Peyer's patch (tissue), 4 donors: ENCODE results near the gene FAM234B.

Source experiments
- POLR2A ChIP-seq, 2 donors: fragments of 450-650 bp; IDR thresholded peaks; one replicate each; pipeline ENCODE4 v1.5.1; 2017; ENCODE audit warnings: antibody characterized with exemption in 2 of 2, mild to moderate bottlenecking in 2 of 2, moderate library complexity in 2 of 2
- TF ChIP-seq, protein P1 (sequence below), 6 experiments: fragments of 450-650 bp in 4 of 6; fragments of 200-600 bp in 2 of 6; sonication (generic) in 1 of 6; IDR thresholded peaks; one replicate each; pipeline ENCODE4 v1.5.1; 2017 to 2019; ENCODE audit warnings: antibody characterized with exemption in 6 of 6, mild to moderate bottlenecking in 3 of 6, moderate library complexity in 1 of 6

GRCh38 chr12:13104409-13104808 is 60.2 kb downstream of the FAM234B start:
- TF ChIP-seq, protein P1, sequence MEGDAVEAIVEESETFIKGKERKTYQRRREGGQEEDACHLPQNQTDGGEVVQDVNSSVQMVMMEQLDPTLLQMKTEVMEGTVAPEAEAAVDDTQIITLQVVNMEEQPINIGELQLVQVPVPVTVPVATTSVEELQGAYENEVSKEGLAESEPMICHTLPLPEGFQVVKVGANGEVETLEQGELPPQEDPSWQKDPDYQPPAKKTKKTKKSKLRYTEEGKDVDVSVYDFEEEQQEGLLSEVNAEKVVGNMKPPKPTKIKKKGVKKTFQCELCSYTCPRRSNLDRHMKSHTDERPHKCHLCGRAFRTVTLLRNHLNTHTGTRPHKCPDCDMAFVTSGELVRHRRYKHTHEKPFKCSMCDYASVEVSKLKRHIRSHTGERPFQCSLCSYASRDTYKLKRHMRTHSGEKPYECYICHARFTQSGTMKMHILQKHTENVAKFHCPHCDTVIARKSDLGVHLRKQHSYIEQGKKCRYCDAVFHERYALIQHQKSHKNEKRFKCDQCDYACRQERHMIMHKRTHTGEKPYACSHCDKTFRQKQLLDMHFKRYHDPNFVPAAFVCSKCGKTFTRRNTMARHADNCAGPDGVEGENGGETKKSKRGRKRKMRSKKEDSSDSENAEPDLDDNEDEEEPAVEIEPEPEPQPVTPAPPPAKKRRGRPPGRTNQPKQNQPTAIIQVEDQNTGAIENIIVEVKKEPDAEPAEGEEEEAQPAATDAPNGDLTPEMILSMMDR (IDR thresholded peaks at IDR 0.05), result no peak
- TF ChIP-seq POLR2A (IDR thresholded peaks at IDR 0.05), result no peak
